ENCODE data around the gene NKIRAS2. TPM values are rescaled to one million over a fixed set of nuclear protein-coding genes. Genes with fewer than 3 reads are reported as not detected.

NKIRAS2 gene
- total and polyA plus RNA-seq, 2 of the 13 experiments (the other 11 are each of a cell fraction or from before 2014, with no cell fraction given), result 27.9 to 42.0 TPM

- no peak for TF ChIP-seq DMTF1 (CRISPR knock-in tag; IDR thresholded peaks at IDR 0.05)
- no peak for TF ChIP-seq ZFP1 (CRISPR knock-in tag; IDR thresholded peaks at IDR 0.05)
- TF ChIP-seq TIGD3 (CRISPR knock-in tag; IDR thresholded peaks at IDR 0.05; ENCODE audit: borderline replicate concordance), result no peak
- no peak for TF ChIP-seq ZBTB37 (CRISPR knock-in tag; IDR thresholded peaks at IDR 0.05)
Measured at GRCh38 chr17:42039794-42040763, 20.2 kb downstream of the NKIRAS2 start (continued).

- Histone ChIP-seq H3K4me1 (ENCODE audit: insufficient read depth, low read length) (peaks cover 11% of the 10 kb centered on the region; the same call in 1 of the 2 replicates), H3K4me3 (replicated peaks in 1 of 3; ENCODE audit: insufficient read depth in 1 of 3, low read depth in 2 of 3, low read length in 3 of 3) (no peak overlapping the region), H3K4me2 (ENCODE audit: low read depth, low read length) (no peak overlapping the region), H3K27ac (ENCODE audit: extremely low read length, insufficient read depth, low read length) (no peak overlapping the region), H3K9ac (ENCODE audit: insufficient read depth, low read depth, low read length) (no peak overlapping the region), H3K9me3 (ENCODE audit: low read length) (no peaks in the 10 kb centered on the region), H2AFZ (ENCODE audit: low read length) (no peak overlapping the region), H4K20me1 (ENCODE audit: insufficient read depth, low read length) (no peaks in the 10 kb centered on the region), H3K36me3 (replicated peaks in 1 of 2; ENCODE audit: control insufficient read depth in 1 of 2, insufficient read depth in 2 of 2, low read length in 2 of 2) (no peaks in the 10 kb centered on the region), H3K79me2 (ENCODE audit: insufficient read depth, low read length) (no peaks in the 10 kb centered on the region), H3K27me3 (ENCODE audit: control insufficient read depth in 1 of 2, insufficient read depth in 2 of 2, low read length in 2 of 2) (0 out of 5 replicates have a peak, but pooled peaks cover 0 to 4% of the 10 kb centered on the region in 2 experiments)
- no peak for FAIRE-seq
- intact Hi-C loops (cut with micrococcal nuclease; ENCODE audit: unreplicated experiment) (no loop called here), in situ Hi-C loops (cut with HindIII; ENCODE audit: extremely low pct_ligation_motif_present, low pct_unique_long_range_greater_than_20kb) (no loop called here)
- peak; percentile 62 for ATAC-seq
- DNase-seq (ENCODE audit: low spot score), result no peak
- no TSS peak for BruUV-seq (replicated peaks)
- TF ChIP-seq ZNF768 (CRISPR knock-in tag; IDR thresholded peaks at IDR 0.05) (peak; percentile 95), ZNF331 (CRISPR knock-in tag; IDR thresholded peaks at IDR 0.05) (no peak)
- POLR2A ChIA-PET, result interaction anchor here (0.8 to 1.4 kb wide), 2 partner anchors 12 to 17 kb away, joined by 3 to 4 read pairs; no protein-coding TSS in a partner anchor
- 75% methylated on average over 6 of the region's 10 CpGs for WGBS (ENCODE audit: low lambda C conversion rate)
- CTCF ChIA-PET (ENCODE audit: low intra/inter-chr PET ratio, low total read pairs), result no interaction called here
Measured at GRCh38 chr17:42040818-42041217, 20.9 kb downstream of the NKIRAS2 start.

Data from HepG2 (cell line).